HEK293T (cell line): ENCODE data around the gene MAP3K5.

Experiments
- CTCF ChIA-PET: fragments of 350-600 bp; formaldehyde crosslinking; extraction: SDS; loops from one replicate; lab custom pipeline; 2021; ENCODE audit warnings: antibody characterized with exemption, inconsistent platforms; lab: Yijun Ruan, JAX
- POLR2A ChIA-PET: fragments of 350-600 bp; formaldehyde crosslinking; extraction: SDS; loops from one replicate; lab custom pipeline; 2020; ENCODE audit warnings: antibody characterized with exemption, inconsistent platforms; lab: Yijun Ruan, JAX
- DNase-seq: peaks from one replicate; pipeline ENCODE4 v3.0.0; 2012; ENCODE audit warnings: mixed read lengths; ENCODE audit errors: extremely low spot score
- ARNT ChIP-seq: fragments of 450-650 bp; IDR thresholded peaks from 2 replicates; pipeline ENCODE4 v1.6.1; 2017; ENCODE audit warnings: mild to moderate bottlenecking
- BHLHE40 ChIP-seq: fragments of 450-650 bp; IDR thresholded peaks from 2 replicates; pipeline ENCODE4 v1.6.1; 2016; ENCODE audit warnings: mild to moderate bottlenecking, moderate library complexity, borderline replicate concordance
- CTBP1 ChIP-seq: fragments of 450-650 bp; IDR thresholded peaks from 2 replicates; pipeline ENCODE4 v1.6.1; 2016; ENCODE audit warnings: borderline replicate concordance
- ELF4 ChIP-seq: fragments of 450-650 bp; IDR thresholded peaks from 2 replicates; pipeline ENCODE4 v1.6.1; 2017; ENCODE audit warnings: antibody characterized with exemption
- FOXA1 ChIP-seq: fragments of 450-650 bp; IDR thresholded peaks from 2 replicates; pipeline ENCODE4 v1.6.1; 2016; ENCODE audit warnings: mild to moderate bottlenecking
- FOXK2 ChIP-seq: fragments of 450-650 bp; IDR thresholded peaks from 2 replicates; pipeline ENCODE4 v1.6.1; 2016; ENCODE audit warnings: mild to moderate bottlenecking
- FOXM1 ChIP-seq: fragments of 450-650 bp; IDR thresholded peaks from 2 replicates; pipeline ENCODE4 v1.6.1; 2017; ENCODE audit warnings: mild to moderate bottlenecking, borderline replicate concordance
- HDGF ChIP-seq: fragments of 450-650 bp; IDR thresholded peaks from 2 replicates; pipeline ENCODE4 v1.6.1; 2017; ENCODE audit warnings: antibody characterized with exemption, borderline replicate concordance
- L3MBTL2 ChIP-seq: fragments of 450-650 bp; conservative IDR thresholded peaks from 2 replicates; pipeline ENCODE4 v1.6.1; 2016; ENCODE audit warnings: mild to moderate bottlenecking
- LEF1 ChIP-seq: fragments of 450-650 bp; IDR thresholded peaks from 2 replicates; pipeline ENCODE4 v1.6.1; 2017; ENCODE audit warnings: mild to moderate bottlenecking, borderline replicate concordance
- NFRKB ChIP-seq: fragments of 450-650 bp; IDR thresholded peaks from 2 replicates; pipeline ENCODE4 v1.6.1; 2016; ENCODE audit warnings: mild to moderate bottlenecking, moderate library complexity
- SP1 ChIP-seq: fragments of 450-650 bp; IDR thresholded peaks from 2 replicates; pipeline ENCODE4 v1.6.1; 2017
- SUZ12 ChIP-seq: fragments of 450-650 bp; IDR thresholded peaks from 2 replicates; pipeline ENCODE4 v1.6.1; 2016; ENCODE audit warnings: mild to moderate bottlenecking
- TARDBP ChIP-seq: fragments of 450-650 bp; IDR thresholded peaks from 2 replicates; pipeline ENCODE4 v1.6.1; 2016
- ZNF384 ChIP-seq: fragments of 450-650 bp; IDR thresholded peaks from 2 replicates; pipeline ENCODE4 v1.6.1; 2016
- TF ChIP-seq, protein P1 (sequence below): fragments of 450-650 bp; IDR thresholded peaks from 2 replicates; pipeline ENCODE4 v1.6.1; 2016

Gene MAP3K5

GRCh38 chr6:136510782-136511181 lies 281.5 kb downstream of the MAP3K5 start:
- CTCF ChIA-PET: no interaction called here
- DNase-seq: no peak
- POLR2A ChIA-PET: no interaction called here

GRCh38 chr6:136510299-136510698 lies 282.0 kb downstream of the MAP3K5 start:
- DNase-seq: no peak
- no peak for TF ChIP-seq TARDBP
- TF ChIP-seq L3MBTL2: no peak
- TF ChIP-seq HDGF: no peak
- no peak for TF ChIP-seq FOXA1
- TF ChIP-seq ARNT: no peak
- no peak for TF ChIP-seq LEF1
- TF ChIP-seq, protein P1, sequence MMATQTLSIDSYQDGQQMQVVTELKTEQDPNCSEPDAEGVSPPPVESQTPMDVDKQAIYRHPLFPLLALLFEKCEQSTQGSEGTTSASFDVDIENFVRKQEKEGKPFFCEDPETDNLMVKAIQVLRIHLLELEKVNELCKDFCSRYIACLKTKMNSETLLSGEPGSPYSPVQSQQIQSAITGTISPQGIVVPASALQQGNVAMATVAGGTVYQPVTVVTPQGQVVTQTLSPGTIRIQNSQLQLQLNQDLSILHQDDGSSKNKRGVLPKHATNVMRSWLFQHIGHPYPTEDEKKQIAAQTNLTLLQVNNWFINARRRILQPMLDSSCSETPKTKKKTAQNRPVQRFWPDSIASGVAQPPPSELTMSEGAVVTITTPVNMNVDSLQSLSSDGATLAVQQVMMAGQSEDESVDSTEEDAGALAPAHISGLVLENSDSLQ: no peak
- no peak for TF ChIP-seq NFRKB
- TF ChIP-seq BHLHE40: no peak
- no peak for TF ChIP-seq FOXK2
- ChIA-PET POLR2A (no interaction called here), CTCF (no interaction called here)

More at GRCh38 chr6:136510782-136511181, 281.5 kb downstream of the MAP3K5 start:
- no peak for TF ChIP-seq FOXA1
- TF ChIP-seq TARDBP: no peak
- TF ChIP-seq, protein P1: no peak
- no peak for TF ChIP-seq BHLHE40
- TF ChIP-seq ELF4: no peak
- no peak for TF ChIP-seq ARNT
- TF ChIP-seq L3MBTL2: no peak
- no peak for TF ChIP-seq FOXM1
- TF ChIP-seq SP1: no peak
- no peak for TF ChIP-seq CTBP1
- TF ChIP-seq HDGF: no peak
- TF ChIP-seq SUZ12: no peak
- no peak for TF ChIP-seq FOXK2
- no peak for TF ChIP-seq NFRKB
- TF ChIP-seq LEF1: no peak
- no peak for TF ChIP-seq ZNF384

DNA sequence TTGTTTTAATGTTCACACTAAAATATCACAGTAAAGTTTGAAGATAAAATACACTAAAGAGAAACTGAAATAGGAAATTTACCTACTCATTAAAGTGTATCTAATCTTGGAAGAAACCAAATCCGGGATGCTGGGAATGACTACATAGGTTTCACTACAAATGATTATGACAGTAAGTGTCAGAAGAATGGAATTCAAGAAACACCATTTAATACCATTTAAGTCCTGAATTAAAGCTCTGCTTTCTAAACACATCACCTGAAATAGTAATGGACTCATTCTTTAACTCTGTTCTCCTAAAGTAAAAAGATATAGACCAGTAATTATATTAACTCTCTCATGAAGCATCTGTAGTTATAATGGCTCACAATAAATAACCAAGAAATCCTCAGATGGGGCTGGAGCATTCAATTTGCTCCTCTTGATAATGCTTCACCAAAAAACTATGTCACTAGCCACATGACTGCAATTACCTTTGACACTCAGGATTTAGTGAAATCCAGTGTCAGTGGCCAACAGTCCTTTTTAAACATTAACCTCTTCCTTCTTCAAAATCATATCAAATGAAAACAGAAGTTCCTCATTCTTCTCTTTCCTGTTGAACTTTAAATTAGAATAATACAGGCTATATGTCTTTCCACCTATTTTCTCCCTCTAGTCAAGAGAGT lies 283.4 kb downstream of the MAP3K5 start:
- POLR2A ChIA-PET: no interaction called here
- TF ChIP-seq FOXK2 (no peak), FOXM1 (no peak), ZNF384 (no peak), TARDBP (no peak), HDGF (no peak)
- TF ChIP-seq, protein P1: no peak
- no peak for DNase-seq
- CTCF ChIA-PET: interaction anchor here (1.1 kb wide), 1 partner anchor 17 kb away, joined by 4 read pairs; no protein-coding TSS in a partner anchor
